Measurements from ENCODE around the gene ULBP3.
"Not testable (repeated sequence)": the region's sequence is repeated elsewhere in the genome, so short reads cannot be mapped to it uniquely, and the experiment has no call there.

GRCh38 chr6:150012846-150013784 is 55.8 kb downstream of the ULBP3 start:
- TF ChIP-seq CTCF (IDR thresholded peaks at IDR 0.05); ZFX (IDR thresholded peaks at IDR 0.05; ENCODE audit: borderline replicate concordance): not testable (repeated sequence)

All from 22Rv1 (cell line).